K562 (cell line): ENCODE results near the gene GPT2. TPM values are rescaled to one million over a fixed set of nuclear protein-coding genes. Genes with fewer than 3 reads are reported as not detected.
A peak's percentile ranks its signal among the peaks of the same experiment; 100 is the strongest.

Experiments
- ATAC-seq: fragments of 200-7000 bp; cut with Tn5 transposase; 3 replicates; pipeline ENCODE4 v1.9.1; 2020; ENCODE audit warnings: moderate library complexity
- BruUV-seq: library from RNA; stranded (reverse); fragments of 400-500 nt; replicated peaks from 2 replicates; lab custom pipeline; 2021; lab: Mats Ljungman, UMichigan
- CTCF ChIA-PET: fragments of 300-600 bp; formaldehyde crosslinking; extraction: SDS; loops from one replicate; lab custom pipeline; 2021; ENCODE audit warnings: low intra/inter-chr PET ratio; lab: Yijun Ruan, JAX
- POLR2A ChIA-PET: fragments of 300-600, 350-650 bp; sonication (Branson Sonifier 250); formaldehyde crosslinking; extraction: SDS; loops from one replicate; lab custom pipeline; 2021; ENCODE audit warnings: antibody characterized with exemption, inconsistent platforms; lab: Yijun Ruan, JAX
- DNase-seq, 4 experiments: peaks; one replicate each; pipeline versions ENCODE4 v3.0.0 to v3.0.0-alpha.2; 2011 to 2018; ENCODE audit warnings: low spot score in 3 of 4, mixed read lengths in 3 of 4; ENCODE audit errors: extremely low read depth in 1 of 4
- FAIRE-seq: peaks from 2 replicates; lab custom pipeline; 2011; peaks lifted over from hg19 to GRCh38; lab: Jason Lieb, UNC
- H2AFZ ChIP-seq: 2 replicates; pipeline ENCODE4 v1.6.0; 2011; ENCODE audit warnings: low read depth, low read length, control low read depth, inconsistent platforms
- H3K27ac ChIP-seq: fragments of 200-600 bp; 3 replicates; pipeline ENCODE4 v1.8.0; 2011; ENCODE audit warnings: low read depth, mild to moderate bottlenecking, control low read depth, inconsistent platforms, low read length, moderate library complexity, mixed read lengths; ENCODE audit errors: extremely low read depth
- H3K27me3 ChIP-seq, 2 experiments: fragments of 300-600 bp in 1 of 2; 2 replicates in 1 of 2; 3 replicates in 1 of 2; pipeline versions ENCODE4 v1.6.0 to v1.8.0; 2011; ENCODE audit warnings: inconsistent platforms in 2 of 2, low read length in 2 of 2, mild to moderate bottlenecking in 1 of 2, mixed read lengths in 1 of 2, moderate library complexity in 1 of 2; ENCODE audit not compliant: control insufficient read depth in 2 of 2, insufficient read depth in 2 of 2
- H3K36me3 ChIP-seq: fragments of 300-600 bp; 3 replicates; pipeline ENCODE4 v1.8.0; 2011; ENCODE audit warnings: mild to moderate bottlenecking, low read length, inconsistent platforms; ENCODE audit not compliant: control insufficient read depth, insufficient read depth
- H3K4me1 ChIP-seq, 2 experiments: fragments of 200-600 bp in 1 of 2; replicated peaks in 1 of 2; 2 replicates in 1 of 2; 3 replicates in 1 of 2; pipeline versions ENCODE4 v1.5.1 to v1.8.0; 2011; ENCODE audit warnings: inconsistent platforms in 2 of 2, low read length in 2 of 2, mild to moderate bottlenecking in 1 of 2, mixed read lengths in 1 of 2, moderate library complexity in 1 of 2; ENCODE audit not compliant: control insufficient read depth in 2 of 2, insufficient read depth in 2 of 2
- H3K4me2 ChIP-seq: 2 replicates; pipeline ENCODE4 v1.6.1; 2011; ENCODE audit warnings: low read length, control low read depth, inconsistent platforms, mixed read lengths; ENCODE audit not compliant: insufficient read depth
- H3K4me3 ChIP-seq: fragments of 200-600 bp; sonication (generic), shearing (Covaris generic); 2 replicates; pipeline ENCODE4 v1.5.1; 2016; ENCODE audit warnings: control low read depth, inconsistent platforms
- H3K79me2 ChIP-seq: fragments of 200-600 bp; 3 replicates; pipeline ENCODE4 v1.8.0; 2011; ENCODE audit warnings: low read length, inconsistent platforms; ENCODE audit not compliant: control insufficient read depth, insufficient read depth
- H3K9ac ChIP-seq, 2 experiments: 2 replicates each; pipeline versions ENCODE4 v1.6.0 to v1.6.1; 2011; ENCODE audit warnings: low read depth in 2 of 2, low read length in 2 of 2, control low read depth in 1 of 2, inconsistent platforms in 1 of 2, mild to moderate bottlenecking in 1 of 2, mixed read lengths in 1 of 2; ENCODE audit not compliant: insufficient read depth in 1 of 2
- H3K9me1 ChIP-seq: one replicate; pipeline ENCODE4 v1.6.0; 2011; ENCODE audit warnings: inconsistent platforms, mild to moderate bottlenecking, low read length, moderate library complexity; ENCODE audit not compliant: control insufficient read depth, insufficient read depth
- H3K9me3 ChIP-seq: replicated peaks from 2 replicates; pipeline ENCODE4 v1.5.1; 2011; ENCODE audit warnings: low read depth, low read length, inconsistent platforms; ENCODE audit not compliant: control insufficient read depth, insufficient read depth
- H4K20me1 ChIP-seq: replicated peaks from 2 replicates; pipeline ENCODE4 v1.6.1; 2011; ENCODE audit warnings: low read length, inconsistent platforms, mixed read lengths; ENCODE audit not compliant: control insufficient read depth, insufficient read depth
- AFF1 ChIP-seq, 2 experiments: fragments of 450-650 bp; IDR thresholded peaks; 2 replicates each; pipeline ENCODE4 v1.6.1; 2018; ENCODE audit warnings: mild to moderate bottlenecking in 2 of 2, low read depth in 1 of 2; ENCODE audit not compliant: partially characterized antibody in 2 of 2
- ERF ChIP-seq: fragments of 450-650 bp; formaldehyde crosslinking; IDR thresholded peaks from 2 replicates; pipeline ENCODE4 v1.4.0; 2020; ENCODE audit warnings: mild to moderate bottlenecking, mixed read lengths
- HNRNPL ChIP-seq: fragments of 200-400 bp; formaldehyde crosslinking; IDR thresholded peaks from 2 replicates; pipeline ENCODE4 v1.6.1; 2017; ENCODE audit warnings: low read depth, mild to moderate bottlenecking, low read length
- KLF6 ChIP-seq: fragments of 250-450 bp; sonication (Bioruptor Pico); IDR thresholded peaks from 2 replicates; pipeline ENCODE4 v1.4.0; 2020; ENCODE audit warnings: mild to moderate bottlenecking, moderate library complexity, borderline replicate concordance
- POLR3G ChIP-seq: IDR thresholded peaks from 2 replicates; pipeline ENCODE4 v1.6.1; 2011; ENCODE audit not compliant: insufficient read length, insufficient replicate concordance; ENCODE audit errors: extremely low read depth
- RFX7 ChIP-seq: fragments of 250-450 bp; sonication (Bioruptor Pico); IDR thresholded peaks from 2 replicates; pipeline ENCODE4 v1.5.1; 2021; ENCODE audit warnings: mild to moderate bottlenecking
- SNIP1 ChIP-seq: fragments of 450-650 bp; IDR thresholded peaks from 2 replicates; pipeline ENCODE4 v1.7.1; 2017; ENCODE audit warnings: low read depth, mild to moderate bottlenecking
- SUPT5H ChIP-seq: fragments of 450-650 bp; IDR thresholded peaks from 2 replicates; pipeline ENCODE4 v1.6.1; 2016
- U2AF2 ChIP-seq: fragments of 200-400 bp; formaldehyde crosslinking; optimal IDR thresholded peaks from 2 replicates; pipeline ENCODE3; 2017; ENCODE audit warnings: low read depth, mild to moderate bottlenecking, low read length
- ZKSCAN8 ChIP-seq: fragments of 200-800 bp; sonication (Bioruptor generic); IDR thresholded peaks from 2 replicates; pipeline ENCODE4 v1.6.1; 2016; ENCODE audit warnings: missing genetic modification characterization, missing compliant biosample characterization
- ZNF518B ChIP-seq: fragments of 250-450 bp; sonication (Bioruptor Pico); IDR thresholded peaks from 2 replicates; pipeline ENCODE4 v1.5.0; 2021; ENCODE audit warnings: mild to moderate bottlenecking, moderate library complexity
- ZNF717 ChIP-seq: fragments of 250-450 bp; sonication (Bioruptor Pico); IDR thresholded peaks from 2 replicates; pipeline ENCODE4 v1.5.0; 2021
- WGBS: fragments of 100-300 bp; shearing (Covaris generic); methylation state at CpG from one replicate; pipeline ENCODE4 v1.1.6; 2016; ENCODE audit warnings: low coverage, mixed read lengths; ENCODE audit not compliant: insufficient coverage; ENCODE audit errors: missing lambda C conversion rate; 5-methylcytosine and 5-hydroxymethylcytosine counted together
- in situ Hi-C: fragments of 300-500 bp; cut with MboI; formaldehyde crosslinking; loops from 4 replicates; pipeline ENCODE4 v1.15.0; 2018; ENCODE audit warnings: inconsistent platforms, mixed read lengths
- intact Hi-C: fragments of 100-400 bp; cut with micrococcal nuclease; formaldehyde crosslinking; loops from 2 replicates; pipeline ENCODE4 v1.14.2; 2022
- polyA plus RNA-seq, 8 experiments: library from polyadenylated mRNA; depleted of rRNA in 4 of 8; stranded (reverse) in 5 of 8; unstranded in 3 of 8; fragments of >200 nt; fragmentation: Nextera tagmentation in 2 of 8; fragmentation: Illumina TruSeq in 1 of 8; extraction: Ambion mirVana in 2 of 8; extraction: Trizol in 1 of 8; gene quantifications; 2 replicates each; pipeline versions ENCODE4 v1.2.1 to v1.2.3, GENCODE V29; 2011 to 2014; ENCODE audit warnings: inconsistent platforms in 1 of 8, missing spikeins in 1 of 8
- total RNA-seq, 7 experiments: library from RNA; depleted of rRNA in 6 of 7; stranded (reverse); fragments of >200 nt in 6 of 7; fragmentation: Illumina TruSeq in 2 of 7; extraction: Trizol in 2 of 7; gene quantifications; 2 replicates each; pipeline versions ENCODE4 v1.2.1 to v1.2.3, GENCODE V29; 2011 to 2021; ENCODE audit warnings: low replicate concordance in 1 of 7
- TF ChIP-seq, protein P1 (sequence below): fragments of 250-450 bp; sonication (Bioruptor Pico); IDR thresholded peaks from 2 replicates; pipeline ENCODE4 v1.8.0; 2022; ENCODE audit warnings: moderate library complexity, mild to moderate bottlenecking, inconsistent platforms

GPT2 gene
- total and polyA plus RNA-seq, 9 of the 15 experiments (the other 6 are each of a cell fraction or from before 2014, with no cell fraction given) = 0.79 to 14.4 (median 5.8) TPM

- intact Hi-C loops (no loop called here), in situ Hi-C loops (loop anchor here (25.0 kb wide), 1 partner anchor 237 kb away; no protein-coding TSS in a partner anchor)
- ChIA-PET CTCF (no interaction called here), POLR2A (interaction anchor here (0.6 to 1.8 kb wide), 3 partner anchors 9 to 213 kb away, joined by 3 to 4 read pairs (median 4); no protein-coding TSS in a partner anchor)
- BruUV-seq = no TSS peak
- Histone ChIP-seq H4K20me1 (no peaks in the 10 kb centered on the region), H3K27me3 (no peaks in the 10 kb centered on the region), H3K4me2 (no peak overlapping the region), H2AFZ (no peak overlapping the region), H3K9me1 (no peaks in the 10 kb centered on the region), H3K9ac (0 out of 4 replicates have a peak overlapping the region, but pooled peaks of 1 of the 2 experiments have one; percentile 52), H3K36me3 (no peaks in the 10 kb centered on the region), H3K27ac (no peak overlapping the region), H3K79me2 (no peaks in the 10 kb centered on the region), H3K4me3 (no peak overlapping the region), H3K4me1 (peaks cover 6 to 19% of the 10 kb centered on the region in 2 experiments; a peak in 4 of 5 replicates), H3K9me3 (no peaks in the 10 kb centered on the region)
- ATAC-seq (no peak), DNase-seq (no peak), FAIRE-seq (no peak)
- WGBS = 62% methylated on average over 8 of the region's 9 CpGs
- TF ChIP-seq ZNF518B (CRISPR knock-in tag) = no peak
- no peak for TF ChIP-seq SNIP1
- TF ChIP-seq, protein P1, sequence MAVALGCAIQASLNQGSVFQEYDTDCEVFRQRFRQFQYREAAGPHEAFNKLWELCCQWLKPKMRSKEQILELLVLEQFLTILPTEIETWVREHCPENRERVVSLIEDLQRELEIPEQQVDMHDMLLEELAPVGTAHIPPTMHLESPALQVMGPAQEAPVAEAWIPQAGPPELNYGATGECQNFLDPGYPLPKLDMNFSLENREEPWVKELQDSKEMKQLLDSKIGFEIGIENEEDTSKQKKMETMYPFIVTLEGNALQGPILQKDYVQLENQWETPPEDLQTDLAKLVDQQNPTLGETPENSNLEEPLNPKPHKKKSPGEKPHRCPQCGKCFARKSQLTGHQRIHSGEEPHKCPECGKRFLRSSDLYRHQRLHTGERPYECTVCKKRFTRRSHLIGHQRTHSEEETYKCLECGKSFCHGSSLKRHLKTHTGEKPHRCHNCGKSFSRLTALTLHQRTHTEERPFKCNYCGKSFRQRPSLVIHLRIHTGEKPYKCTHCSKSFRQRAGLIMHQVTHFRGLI = no peak
- TF ChIP-seq SUPT5H = no peak
- TF ChIP-seq HNRNPL = no peak
- no peak for TF ChIP-seq AFF1 (IDR thresholded peaks at IDR 0.05; ENCODE audit: low read depth in 1 of 2, partially characterized antibody in 2 of 2)
- TF ChIP-seq U2AF2 = no peak
- TF ChIP-seq RFX7 = no peak
- TF ChIP-seq ZNF717 = no peak
- no peak for TF ChIP-seq ZKSCAN8 (CRISPR knock-in tag)
- TF ChIP-seq POLR3G = no peak
- no peak for TF ChIP-seq ERF (CRISPR knock-in tag)
- TF ChIP-seq KLF6 (CRISPR knock-in tag) = no peak
Observed at GRCh38 chr16:46899443-46900143, 15.4 kb downstream of the GPT2 start.
